RWPE1 (cell line): ENCODE results near the gene GALNT2.

Experiments
- CTCF ChIA-PET: fragments of 350-600 bp; sonication (Branson Sonifier 250); formaldehyde crosslinking; extraction: SDS; loops from one replicate; lab custom pipeline; 2021; lab: Yijun Ruan, JAX
- POLR2A ChIA-PET: fragments of 400-600 bp; formaldehyde crosslinking; extraction: SDS; loops from one replicate; lab custom pipeline; 2020; ENCODE audit warnings: antibody characterized with exemption; ENCODE audit not compliant: low non-redundant PET; lab: Yijun Ruan, JAX
- DNase-seq: peaks from one replicate; pipeline ENCODE4 v3.0.0; 2012; ENCODE audit warnings: low spot score
- H3K27ac ChIP-seq: fragments of 450-650 bp; 2 replicates; pipeline ENCODE4 v1.5.1; 2017
- CTCF ChIP-seq: fragments of 450-650 bp; conservative IDR thresholded peaks from 2 replicates; pipeline ENCODE4 v1.5.1; 2017; ENCODE audit warnings: low read depth, mild to moderate bottlenecking

The GALNT2 gene

GRCh38 chr1:230262867-230263567 lies 196.0 kb downstream of the GALNT2 start:
- no peak for TF ChIP-seq CTCF
- H3K27ac ChIP-seq, result no peak overlapping the region
- ChIA-PET POLR2A (no interaction called here), CTCF (interaction anchor here (0.6 kb wide), 1 partner anchor 465 kb away, joined by 3 read pairs; no protein-coding TSS in a partner anchor)
- no peak for DNase-seq

- ChIA-PET POLR2A (no interaction called here), CTCF (interaction anchor here (0.6 kb wide), 2 partner anchors 14 to 466 kb away, joined by 3 to 4 read pairs; no protein-coding TSS in a partner anchor)
- TF ChIP-seq CTCF, result no peak
- no peak overlapping the region for H3K27ac ChIP-seq
- no peak for DNase-seq
Measured at GRCh38 chr1:230263568-230264195, 196.6 kb downstream of the GALNT2 start.

- CTCF ChIA-PET, result interaction anchor here (0.6 kb wide), 1 partner anchor 13 kb away, joined by 4 read pairs; no protein-coding TSS in a partner anchor
- POLR2A ChIA-PET, result no interaction called here
- no peak for TF ChIP-seq CTCF
- DNase-seq, result no peak
- H3K27ac ChIP-seq, result no peak overlapping the region
Measured at GRCh38 chr1:230264342-230264741, 197.3 kb downstream of the GALNT2 start.

- ChIA-PET POLR2A (no interaction called here), CTCF (no interaction called here)
- no peak for DNase-seq
- no peak for TF ChIP-seq CTCF
- no peak overlapping the region for H3K27ac ChIP-seq
Measured at GRCh38 chr1:230265200-230266115, 198.4 kb downstream of the GALNT2 start.

GRCh38 chr1:230266456-230266855 lies 199.4 kb downstream of the GALNT2 start:
- POLR2A ChIA-PET, result no interaction called here
- no peak for DNase-seq
- CTCF ChIA-PET, result no interaction called here
- TF ChIP-seq CTCF, result no peak
- H3K27ac ChIP-seq, result no peak overlapping the region
